Activated CD4-positive, alpha-beta T cell treated with anti-CD3 and anti-CD28 coated beads, Interleukin-2, amount 10 ng/mL, durations not matched to agents 24 days and 14 days (primary cell): ENCODE measurements around the gene IFIH1. TPM values are rescaled to one million over a fixed set of nuclear protein-coding genes. Genes with fewer than 3 reads are reported as not detected.

ENCODE experiments used
- DNase-seq: peaks from one replicate; pipeline ENCODE4 v3.0.0; 2022
- H3K27ac Mint-ChIP-seq: one replicate; pipeline ENCODE4 v1.8.0; 2022; ENCODE audit warnings: mild to moderate bottlenecking, mixed read lengths
- H3K27me3 Mint-ChIP-seq: one replicate; pipeline ENCODE4 v1.8.0; 2022; ENCODE audit warnings: mixed read lengths
- H3K36me3 Mint-ChIP-seq: one replicate; pipeline ENCODE4 v1.8.0; 2022; ENCODE audit warnings: low read depth, mild to moderate bottlenecking, mixed read lengths
- H3K4me1 Mint-ChIP-seq: one replicate; pipeline ENCODE4 v1.8.0; 2021; ENCODE audit warnings: mixed read lengths
- H3K4me3 Mint-ChIP-seq: one replicate; pipeline ENCODE4 v1.8.0; 2022; ENCODE audit warnings: mild to moderate bottlenecking, moderate library complexity, mixed read lengths
- H3K9me3 Mint-ChIP-seq: one replicate; pipeline ENCODE4 v1.8.0; 2021; ENCODE audit warnings: mixed read lengths
- intact Hi-C: fragments of 100-400 bp; cut with micrococcal nuclease; formaldehyde crosslinking; loops from one replicate; pipeline ENCODE4 v1.15.1; 2023
- total RNA-seq: library from RNA; stranded (reverse); gene quantifications from 2 replicates; pipeline ENCODE4 v1.2.3, GENCODE V29; 2022

The IFIH1 gene
- 22.5 and 26.3 TPM in 2 replicates for total RNA-seq

GRCh38 chr2:162318328-162319180 lies at the start of gene IFIH1:
Gene IFIH1, minus strand, starts transcription at chr2:162318684. Its CDS starts 377 bp downstream, at chr2:162318307.
- peaks cover 54% of the 10 kb centered on the region for H3K4me1 Mint-ChIP-seq

DNA sequence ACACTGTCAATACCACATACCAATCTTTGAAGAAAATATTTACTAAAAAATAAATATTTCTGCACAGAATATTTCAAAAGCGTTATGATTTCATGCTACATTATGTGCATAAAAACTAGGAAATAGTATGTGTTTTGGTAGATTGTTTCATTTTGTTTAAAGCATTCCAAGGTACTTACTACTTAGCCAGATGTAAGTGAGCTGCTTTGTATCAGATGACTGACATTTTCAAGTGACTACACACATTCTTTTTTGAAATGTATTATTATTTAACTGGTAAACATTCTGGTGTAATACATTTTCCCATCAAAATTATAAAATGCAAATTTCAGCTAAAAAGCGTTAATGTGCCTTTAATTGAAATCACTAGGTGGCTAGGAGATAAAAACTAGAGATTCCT lies 46.9 kb upstream of the IFIH1 start:
- no peak overlapping the region for H3K27ac Mint-ChIP-seq

More at GRCh38 chr2:162318328-162319180, at the start of gene IFIH1:
- Mint-ChIP-seq H3K9me3 (peaks cover 3% of the 10 kb centered on the region), H3K36me3 (peaks cover 17% of the 10 kb centered on the region), H3K27ac (peak within 1 kb of the TSS; percentile 93), H3K4me3 (peak within 1 kb of the TSS; percentile 87), H3K27me3 (no peaks in the 10 kb centered on the region)
- intact Hi-C loops: loop anchor here (1.0 to 5.0 kb wide), 8 partner anchors 8 to 1010 kb away; partner anchors contain the start of genes DPP4, GCA and PSMD14
- DNase-seq: peak; percentile 95

DNA sequence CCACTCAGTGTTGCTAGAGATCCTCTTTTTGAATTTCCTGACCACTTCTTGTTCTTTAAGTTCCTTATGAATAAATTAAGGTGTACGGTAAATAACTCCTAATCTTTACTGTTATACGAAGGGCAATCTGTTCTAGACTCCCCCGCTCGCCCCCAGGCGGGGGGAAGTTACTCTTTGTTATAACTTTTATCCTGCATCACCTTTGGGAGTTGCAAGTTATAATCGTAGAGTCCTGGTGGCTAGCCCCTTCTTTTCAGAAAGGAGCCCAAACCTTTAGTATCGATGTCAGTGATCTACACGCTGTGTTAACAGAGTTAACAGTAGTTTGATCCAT lies 26.1 kb upstream of the IFIH1 start:
- Mint-ChIP-seq H3K27ac (peak overlapping the region; percentile 69), H3K4me1 (peaks cover 17% of the 10 kb centered on the region), H3K36me3 (peaks cover 5% of the 10 kb centered on the region), H3K9me3 (no peaks in the 10 kb centered on the region), H3K27me3 (peaks cover 5% of the 10 kb centered on the region), H3K4me3 (peak overlapping the region; percentile 91)
- intact Hi-C loops: loop anchor here (1.0 to 5.0 kb wide), 2 partner anchors 25 to 42 kb away; no protein-coding TSS in a partner anchor
- DNase-seq: peak; percentile 73

More for the DNA sequence above, 46.9 kb upstream of the IFIH1 start:
- no peak for DNase-seq
- H3K4me1 Mint-ChIP-seq: no peaks in the 10 kb centered on the region
- intact Hi-C loops: no loop called here
- no peaks in the 10 kb centered on the region for H3K27me3 Mint-ChIP-seq
- no peak overlapping the region for H3K4me3 Mint-ChIP-seq
- no peaks in the 10 kb centered on the region for H3K36me3 Mint-ChIP-seq
- no peaks in the 10 kb centered on the region for H3K9me3 Mint-ChIP-seq

- H3K9me3 Mint-ChIP-seq: no peaks in the 10 kb centered on the region
- peak within 1 kb of the TSS; percentile 91 for H3K4me3 Mint-ChIP-seq
- peak within 1 kb of the TSS; percentile 69 for H3K27ac Mint-ChIP-seq
- peak; percentile 100 for DNase-seq
- peaks cover 5% of the 10 kb centered on the region for H3K27me3 Mint-ChIP-seq
- intact Hi-C loops: loop anchor here (1.0 to 5.0 kb wide), 2 partner anchors 25 to 42 kb away; no protein-coding TSS in a partner anchor
- peaks cover 5% of the 10 kb centered on the region for H3K36me3 Mint-ChIP-seq
- peaks cover 17% of the 10 kb centered on the region for H3K4me1 Mint-ChIP-seq
Observed at GRCh38 chr2:162343824-162344616, 25.5 kb upstream of the IFIH1 start, which contains the start of gene GCA. Gene GCA, plus strand, starts transcription at chr2:162344132. Its CDS starts 117 bp downstream, at chr2:162344249.

DNA sequence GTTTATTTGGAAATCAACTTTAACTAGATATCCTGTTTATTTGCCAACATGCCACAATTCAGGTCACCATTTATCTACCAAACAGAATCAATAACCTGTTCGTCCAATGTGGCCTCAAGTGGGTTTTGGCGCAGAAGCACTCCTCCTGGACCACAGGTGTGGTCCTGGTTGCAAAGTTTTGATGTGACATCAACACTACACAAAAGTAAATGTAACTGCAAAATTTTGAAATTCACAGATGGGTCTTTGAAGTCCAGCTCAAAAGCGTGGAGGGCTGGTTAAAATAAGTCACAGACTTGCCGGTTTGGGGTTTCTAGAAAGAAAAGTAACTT lies 25.0 kb upstream of the IFIH1 start:
- intact Hi-C loops: loop anchor here (5.0 kb wide), 1 partner anchor 41 kb away; no protein-coding TSS in a partner anchor
- H3K36me3 Mint-ChIP-seq: peaks cover 5% of the 10 kb centered on the region
- peak overlapping the region; percentile 61 for H3K27ac Mint-ChIP-seq
- H3K9me3 Mint-ChIP-seq: no peaks in the 10 kb centered on the region
- H3K4me1 Mint-ChIP-seq: peaks cover 17% of the 10 kb centered on the region
- H3K4me3 Mint-ChIP-seq: peak overlapping the region; percentile 91
- H3K27me3 Mint-ChIP-seq: peaks cover 5% of the 10 kb centered on the region
- no peak for DNase-seq

- Mint-ChIP-seq H3K4me3 (no peak overlapping the region), H3K9me3 (no peaks in the 10 kb centered on the region), H3K4me1 (peaks cover 17% of the 10 kb centered on the region), H3K27me3 (peaks cover 5% of the 10 kb centered on the region), H3K27ac (no peak overlapping the region), H3K36me3 (peaks cover 3% of the 10 kb centered on the region)
- no peak for DNase-seq
- intact Hi-C loops: loop anchor here (5.0 kb wide), 1 partner anchor 41 kb away; no protein-coding TSS in a partner anchor
Observed at GRCh38 chr2:162342841-162343240, 24.4 kb upstream of the IFIH1 start.

GRCh38 chr2:162342321-162342720 lies 23.8 kb upstream of the IFIH1 start:
- intact Hi-C loops: loop anchor here (5.0 kb wide), 1 partner anchor 40 kb away; no protein-coding TSS in a partner anchor
- H3K27ac Mint-ChIP-seq: no peak overlapping the region
- peaks cover 17% of the 10 kb centered on the region for H3K4me1 Mint-ChIP-seq
- DNase-seq: no peak
- H3K9me3 Mint-ChIP-seq: no peaks in the 10 kb centered on the region
- H3K4me3 Mint-ChIP-seq: no peak overlapping the region
- H3K36me3 Mint-ChIP-seq: peaks cover 3% of the 10 kb centered on the region
- peaks cover 5% of the 10 kb centered on the region for H3K27me3 Mint-ChIP-seq

- peaks cover 5% of the 10 kb centered on the region for H3K27me3 Mint-ChIP-seq
- no peak for DNase-seq
- peaks cover 14% of the 10 kb centered on the region for H3K4me1 Mint-ChIP-seq
- peaks cover 3% of the 10 kb centered on the region for H3K36me3 Mint-ChIP-seq
- intact Hi-C loops: loop anchor here (5.0 kb wide), 1 partner anchor 39 kb away; no protein-coding TSS in a partner anchor
- H3K27ac Mint-ChIP-seq: no peak overlapping the region
- H3K9me3 Mint-ChIP-seq: no peaks in the 10 kb centered on the region
- H3K4me3 Mint-ChIP-seq: no peak overlapping the region
Observed at GRCh38 chr2:162340822-162341221, 22.3 kb upstream of the IFIH1 start.

DNA sequence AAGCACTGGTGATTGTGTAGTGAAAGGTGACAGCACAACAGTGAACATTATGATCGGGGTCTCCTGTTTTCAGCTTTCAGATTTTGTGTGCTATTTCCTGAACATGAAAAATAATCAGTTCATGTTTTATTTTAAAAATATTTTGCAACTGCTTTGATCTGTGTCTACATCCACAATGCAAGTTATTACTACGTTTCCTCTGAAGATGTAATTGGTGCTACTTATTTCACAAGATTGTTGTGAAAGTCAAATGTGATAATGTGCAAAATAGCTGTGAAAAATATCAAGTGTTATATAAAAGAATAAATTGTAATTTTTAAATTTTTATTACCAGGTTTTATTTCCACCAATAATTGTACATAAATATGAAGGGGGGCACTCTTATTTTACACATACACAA lies 19.4 kb upstream of the IFIH1 start:
- H3K4me3 Mint-ChIP-seq: no peak overlapping the region
- H3K9me3 Mint-ChIP-seq: no peaks in the 10 kb centered on the region
- H3K27me3 Mint-ChIP-seq: peaks cover 3% of the 10 kb centered on the region
- H3K27ac Mint-ChIP-seq: no peak overlapping the region
- no peaks in the 10 kb centered on the region for H3K36me3 Mint-ChIP-seq
- intact Hi-C loops: no loop called here
- no peak for DNase-seq
- peaks cover 2% of the 10 kb centered on the region for H3K4me1 Mint-ChIP-seq

DNA sequence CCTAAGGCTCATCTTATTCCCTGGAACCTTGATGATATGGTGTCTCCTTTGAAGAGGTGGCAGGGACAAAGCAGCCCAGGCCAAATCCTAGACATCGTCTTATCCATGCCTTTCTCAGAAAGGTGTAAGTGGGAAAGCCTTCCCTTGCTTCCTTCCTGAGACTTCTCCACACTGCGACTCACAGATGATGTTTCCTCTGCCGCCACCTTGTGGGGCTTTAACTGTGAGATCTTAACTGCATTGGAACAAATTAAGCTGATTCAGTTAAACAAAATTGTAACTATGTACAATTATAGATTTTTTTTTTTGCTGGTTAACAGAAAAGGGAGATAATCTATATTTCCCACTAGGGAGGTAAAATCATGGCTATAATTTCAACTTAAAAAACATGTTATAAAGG lies 15.5 kb upstream of the IFIH1 start:
- peak; percentile 76 for DNase-seq
- Mint-ChIP-seq H3K36me3 (no peaks in the 10 kb centered on the region), H3K27me3 (no peaks in the 10 kb centered on the region), H3K4me3 (no peak overlapping the region), H3K4me1 (no peaks in the 10 kb centered on the region), H3K27ac (no peak overlapping the region), H3K9me3 (no peaks in the 10 kb centered on the region)
- intact Hi-C loops: no loop called here

- no peaks in the 10 kb centered on the region for H3K27me3 Mint-ChIP-seq
- intact Hi-C loops: no loop called here
- DNase-seq: no peak
- peaks cover 2% of the 10 kb centered on the region for H3K36me3 Mint-ChIP-seq
- H3K4me3 Mint-ChIP-seq: no peak overlapping the region
- no peak overlapping the region for H3K27ac Mint-ChIP-seq
- peaks cover 3% of the 10 kb centered on the region for H3K4me1 Mint-ChIP-seq
- H3K9me3 Mint-ChIP-seq: no peaks in the 10 kb centered on the region
Observed at GRCh38 chr2:162330881-162331280, 12.4 kb upstream of the IFIH1 start.

- peaks cover 2% of the 10 kb centered on the region for H3K36me3 Mint-ChIP-seq
- DNase-seq: peak; percentile 68
- H3K9me3 Mint-ChIP-seq: no peaks in the 10 kb centered on the region
- peaks cover 6% of the 10 kb centered on the region for H3K4me1 Mint-ChIP-seq
- peak overlapping the region; percentile 34 for H3K27ac Mint-ChIP-seq
- no peaks in the 10 kb centered on the region for H3K27me3 Mint-ChIP-seq
- intact Hi-C loops: no loop called here
- peak overlapping the region; percentile 39 for H3K4me3 Mint-ChIP-seq
Observed at GRCh38 chr2:162328424-162329157, 10.1 kb upstream of the IFIH1 start.

DNA sequence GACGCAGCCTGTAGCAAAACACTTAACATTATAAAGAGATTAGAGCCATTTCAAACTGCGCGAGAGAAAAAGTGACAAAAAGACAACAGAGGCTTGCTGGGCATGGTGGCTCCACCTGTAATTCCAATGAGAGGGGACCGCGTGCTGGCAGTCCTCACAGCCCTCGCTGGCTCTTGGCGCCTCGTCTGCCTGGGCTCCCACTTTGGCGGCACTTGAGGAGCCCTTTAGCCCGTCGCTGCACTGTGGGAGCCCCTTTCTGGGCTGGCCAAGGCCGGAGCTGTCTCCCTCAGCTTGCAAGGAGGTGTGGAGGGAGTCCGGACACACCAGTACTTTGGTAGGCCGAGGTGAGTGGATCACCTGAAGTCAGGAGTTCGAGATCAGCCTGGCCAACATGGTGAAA lies 9.3 kb upstream of the IFIH1 start:
- DNase-seq: no peak
- Mint-ChIP-seq H3K27ac (no peak overlapping the region), H3K36me3 (peaks cover 2% of the 10 kb centered on the region), H3K4me1 (peaks cover 6% of the 10 kb centered on the region), H3K4me3 (no peak overlapping the region), H3K9me3 (no peaks in the 10 kb centered on the region), H3K27me3 (no peaks in the 10 kb centered on the region)
- intact Hi-C loops: loop anchor here (1.0 kb wide), 1 partner anchor 10 kb away; the partner anchor contains the start of gene IFIH1
